Neural crest cell (in vitro differentiated cells): ENCODE data around the gene FAHD1. TPM values are rescaled to one million over a fixed set of nuclear protein-coding genes. Genes with fewer than 3 reads are reported as not detected.
A peak's percentile ranks its signal among the peaks of the same experiment; 100 is the strongest.

Experiments used
- DNase-seq: peaks from one replicate; pipeline ENCODE4 v3.0.0; 2021; ENCODE audit warnings: low read depth, mixed read lengths, low spot score
- H3K27ac Mint-ChIP-seq: one replicate; pipeline ENCODE4 v1.8.0; 2021; ENCODE audit warnings: mild to moderate bottlenecking, mixed read lengths; ENCODE audit not compliant: unreplicated experiment
- H3K27me3 Mint-ChIP-seq: 2 replicates; pipeline ENCODE4 v1.8.0; 2021; ENCODE audit warnings: low read depth, mild to moderate bottlenecking, mixed read lengths
- H3K36me3 Mint-ChIP-seq: 2 replicates; pipeline ENCODE4 v1.8.0; 2021; ENCODE audit warnings: low read depth, mild to moderate bottlenecking, mixed read lengths
- H3K4me1 Mint-ChIP-seq: 2 replicates; pipeline ENCODE4 v1.8.0; 2021; ENCODE audit warnings: mixed read lengths
- H3K4me3 Mint-ChIP-seq: one replicate; pipeline ENCODE4 v1.8.0; 2021; ENCODE audit warnings: mild to moderate bottlenecking, mixed read lengths
- H3K9me3 Mint-ChIP-seq: 2 replicates; pipeline ENCODE4 v1.8.0; 2021; ENCODE audit warnings: mixed read lengths
- total RNA-seq: library from RNA; stranded (reverse); gene quantifications from 2 replicates; pipeline ENCODE4 v1.2.1, GENCODE V29; 2021
- TF ChIP-seq, protein P1 (sequence below): fragments of 200-600 bp; sonication (generic); conservative IDR thresholded peaks from 2 replicates; pipeline ENCODE4 v1.5.0; 2021; ENCODE audit warnings: antibody characterized with exemption, mild to moderate bottlenecking

FAHD1 gene
- total RNA-seq, 1 donor from 2014 or later, result 27.2 TPM

GRCh38 chr16:1784977-1785845, 41.8 kb upstream of the FAHD1 start:
- Mint-ChIP-seq H3K36me3 (peaks cover 5% of the 10 kb centered on the region), H3K9me3 (no peaks in the 10 kb centered on the region), H3K4me1 (peaks cover 22% of the 10 kb centered on the region), H3K27me3 (peaks cover 4% of the 10 kb centered on the region), H3K27ac (no peak overlapping the region), H3K4me3 (peak overlapping the region; percentile 87)
- no peak for DNase-seq
- TF ChIP-seq, protein P1, sequence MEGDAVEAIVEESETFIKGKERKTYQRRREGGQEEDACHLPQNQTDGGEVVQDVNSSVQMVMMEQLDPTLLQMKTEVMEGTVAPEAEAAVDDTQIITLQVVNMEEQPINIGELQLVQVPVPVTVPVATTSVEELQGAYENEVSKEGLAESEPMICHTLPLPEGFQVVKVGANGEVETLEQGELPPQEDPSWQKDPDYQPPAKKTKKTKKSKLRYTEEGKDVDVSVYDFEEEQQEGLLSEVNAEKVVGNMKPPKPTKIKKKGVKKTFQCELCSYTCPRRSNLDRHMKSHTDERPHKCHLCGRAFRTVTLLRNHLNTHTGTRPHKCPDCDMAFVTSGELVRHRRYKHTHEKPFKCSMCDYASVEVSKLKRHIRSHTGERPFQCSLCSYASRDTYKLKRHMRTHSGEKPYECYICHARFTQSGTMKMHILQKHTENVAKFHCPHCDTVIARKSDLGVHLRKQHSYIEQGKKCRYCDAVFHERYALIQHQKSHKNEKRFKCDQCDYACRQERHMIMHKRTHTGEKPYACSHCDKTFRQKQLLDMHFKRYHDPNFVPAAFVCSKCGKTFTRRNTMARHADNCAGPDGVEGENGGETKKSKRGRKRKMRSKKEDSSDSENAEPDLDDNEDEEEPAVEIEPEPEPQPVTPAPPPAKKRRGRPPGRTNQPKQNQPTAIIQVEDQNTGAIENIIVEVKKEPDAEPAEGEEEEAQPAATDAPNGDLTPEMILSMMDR, result no peak

DNA sequence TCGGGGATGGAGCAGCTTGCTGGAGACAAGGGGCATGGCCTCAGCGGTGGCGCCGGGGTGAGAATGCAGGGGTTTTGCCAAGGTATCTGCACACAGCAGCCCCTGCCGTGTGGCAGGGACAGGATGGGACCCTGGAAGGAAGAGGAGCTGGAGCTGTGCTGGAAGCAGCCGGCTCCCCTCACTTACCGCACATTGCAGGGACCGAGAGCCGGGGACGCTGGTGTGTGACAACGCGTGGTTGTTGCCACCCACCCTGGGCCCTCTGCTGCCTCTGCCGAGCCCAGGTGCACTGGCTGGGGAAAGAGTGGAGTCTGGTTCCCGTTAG, 41.2 kb upstream of the FAHD1 start:
- TF ChIP-seq, protein P1, result no peak

GRCh38 chr16:1786242-1787055, 40.6 kb upstream of the FAHD1 start:
- TF ChIP-seq, protein P1, result no peak
- Mint-ChIP-seq H3K4me1 (peaks cover 18% of the 10 kb centered on the region), H3K27ac (no peak overlapping the region), H3K9me3 (no peaks in the 10 kb centered on the region), H3K4me3 (no peak overlapping the region), H3K27me3 (peaks cover 4% of the 10 kb centered on the region), H3K36me3 (peaks cover 5% of the 10 kb centered on the region)
- no peak for DNase-seq

More for the DNA sequence above, 41.2 kb upstream of the FAHD1 start:
- no peak for DNase-seq
- no peak overlapping the region for H3K27ac Mint-ChIP-seq
- H3K4me1 Mint-ChIP-seq, result peaks cover 22% of the 10 kb centered on the region
- H3K27me3 Mint-ChIP-seq, result peaks cover 4% of the 10 kb centered on the region
- peak overlapping the region; percentile 34 for H3K4me3 Mint-ChIP-seq
- H3K9me3 Mint-ChIP-seq, result no peaks in the 10 kb centered on the region
- peaks cover 5% of the 10 kb centered on the region for H3K36me3 Mint-ChIP-seq

DNA sequence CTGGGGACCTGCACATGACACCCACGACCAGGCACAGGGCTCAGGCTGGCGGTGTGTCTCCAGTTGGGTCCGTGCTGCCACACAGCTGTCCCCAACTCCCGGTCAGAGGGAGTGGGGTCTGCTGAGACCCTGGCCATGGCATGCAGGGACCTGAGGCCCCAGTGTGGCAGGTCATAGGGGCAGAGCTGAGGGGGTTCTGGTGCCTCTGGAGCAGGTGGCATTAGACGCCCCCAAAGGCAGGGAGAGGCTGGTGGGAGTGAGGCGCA, 40.0 kb upstream of the FAHD1 start:
- Mint-ChIP-seq H3K4me3 (no peak overlapping the region), H3K27me3 (peaks cover 4% of the 10 kb centered on the region), H3K36me3 (peaks cover 5% of the 10 kb centered on the region), H3K9me3 (no peaks in the 10 kb centered on the region), H3K27ac (no peak overlapping the region), H3K4me1 (peaks cover 13% of the 10 kb centered on the region)
- TF ChIP-seq, protein P1, result no peak
- DNase-seq, result no peak

GRCh38 chr16:1787322-1788094, 39.5 kb upstream of the FAHD1 start:
- peaks cover 11% of the 10 kb centered on the region for H3K4me1 Mint-ChIP-seq
- no peak overlapping the region for H3K27ac Mint-ChIP-seq
- TF ChIP-seq, protein P1, result no peak
- DNase-seq, result no peak
- peaks cover 3% of the 10 kb centered on the region for H3K27me3 Mint-ChIP-seq
- peaks cover 4% of the 10 kb centered on the region for H3K36me3 Mint-ChIP-seq
- no peaks in the 10 kb centered on the region for H3K9me3 Mint-ChIP-seq
- H3K4me3 Mint-ChIP-seq, result no peak overlapping the region
